GM08714 (cell line): ENCODE results near the gene SMARCAD1.
"Not testable (repeated sequence)": the region's sequence is repeated elsewhere in the genome, so short reads cannot be mapped to it uniquely, and the experiment has no call there.

ENCODE experiments used
- H3K4me3 ChIP-seq: fragments of 200-500 bp; sonication (Bioruptor generic); 2 replicates; pipeline ENCODE4 v1.5.1; 2014; ENCODE audit warnings: mild to moderate bottlenecking, low read length, inconsistent platforms
- ZNF274 ChIP-seq: IDR thresholded peaks from 2 replicates; pipeline ENCODE4 v1.6.1; 2012; ENCODE audit warnings: mild to moderate bottlenecking, low read depth, low read length

Gene SMARCAD1

GRCh38 chr4:94244829-94245185 lies 37.1 kb downstream of the SMARCAD1 start:
- TF ChIP-seq ZNF274: no peak
- no peak overlapping the region for H3K4me3 ChIP-seq

- no peak overlapping the region for H3K4me3 ChIP-seq
- TF ChIP-seq ZNF274: no peak
Measured at GRCh38 chr4:94251094-94251493, 43.4 kb downstream of the SMARCAD1 start.

- no peak for TF ChIP-seq ZNF274
- no peak overlapping the region for H3K4me3 ChIP-seq
Measured at GRCh38 chr4:94253036-94253435, 45.4 kb downstream of the SMARCAD1 start.

GRCh38 chr4:94256144-94256783 lies 48.6 kb downstream of the SMARCAD1 start:
- TF ChIP-seq ZNF274: no peak
- H3K4me3 ChIP-seq: no peak overlapping the region

- no peak overlapping the region for H3K4me3 ChIP-seq
- no peak for TF ChIP-seq ZNF274
Measured at GRCh38 chr4:94256828-94257227, 49.2 kb downstream of the SMARCAD1 start.

GRCh38 chr4:94262163-94263016 lies 54.7 kb downstream of the SMARCAD1 start:
- TF ChIP-seq ZNF274: no peak
- H3K4me3 ChIP-seq: no peak overlapping the region

GRCh38 chr4:94267037-94267436 lies 59.4 kb downstream of the SMARCAD1 start:
- H3K4me3 ChIP-seq: no peak overlapping the region
- TF ChIP-seq ZNF274: no peak

GRCh38 chr4:94271248-94271647 lies 63.6 kb downstream of the SMARCAD1 start:
- no peak overlapping the region for H3K4me3 ChIP-seq
- TF ChIP-seq ZNF274: no peak

GRCh38 chr4:94274912-94275311 lies 67.2 kb downstream of the SMARCAD1 start:
- no peak overlapping the region for H3K4me3 ChIP-seq
- no peak for TF ChIP-seq ZNF274

GRCh38 chr4:94276204-94276603 lies 68.5 kb downstream of the SMARCAD1 start:
- no peak overlapping the region for H3K4me3 ChIP-seq
- no peak for TF ChIP-seq ZNF274

GRCh38 chr4:94277534-94277933 lies 69.9 kb downstream of the SMARCAD1 start:
- H3K4me3 ChIP-seq: no peak overlapping the region
- TF ChIP-seq ZNF274: no peak

- no peak for TF ChIP-seq ZNF274
- H3K4me3 ChIP-seq: no peak overlapping the region
Measured at GRCh38 chr4:94278781-94279180, 71.1 kb downstream of the SMARCAD1 start.

- TF ChIP-seq ZNF274: no peak
- no peak overlapping the region for H3K4me3 ChIP-seq
Measured at GRCh38 chr4:94284889-94285288, 77.2 kb downstream of the SMARCAD1 start.

GRCh38 chr4:94285666-94286065 lies 78.0 kb downstream of the SMARCAD1 start:
- no peak for TF ChIP-seq ZNF274
- no peak overlapping the region for H3K4me3 ChIP-seq

- no peak overlapping the region for H3K4me3 ChIP-seq
- TF ChIP-seq ZNF274: no peak
Measured at GRCh38 chr4:94290245-94290644, 82.6 kb downstream of the SMARCAD1 start.

GRCh38 chr4:94293981-94294380 lies 86.3 kb downstream of the SMARCAD1 start:
- not testable (repeated sequence) for H3K4me3 ChIP-seq

GRCh38 chr4:94295473-94295872 lies 87.8 kb downstream of the SMARCAD1 start:
- H3K4me3 ChIP-seq: not testable (repeated sequence)
